Measurements from ENCODE around the gene CELF4.

- TF ChIP-seq, protein P1, sequence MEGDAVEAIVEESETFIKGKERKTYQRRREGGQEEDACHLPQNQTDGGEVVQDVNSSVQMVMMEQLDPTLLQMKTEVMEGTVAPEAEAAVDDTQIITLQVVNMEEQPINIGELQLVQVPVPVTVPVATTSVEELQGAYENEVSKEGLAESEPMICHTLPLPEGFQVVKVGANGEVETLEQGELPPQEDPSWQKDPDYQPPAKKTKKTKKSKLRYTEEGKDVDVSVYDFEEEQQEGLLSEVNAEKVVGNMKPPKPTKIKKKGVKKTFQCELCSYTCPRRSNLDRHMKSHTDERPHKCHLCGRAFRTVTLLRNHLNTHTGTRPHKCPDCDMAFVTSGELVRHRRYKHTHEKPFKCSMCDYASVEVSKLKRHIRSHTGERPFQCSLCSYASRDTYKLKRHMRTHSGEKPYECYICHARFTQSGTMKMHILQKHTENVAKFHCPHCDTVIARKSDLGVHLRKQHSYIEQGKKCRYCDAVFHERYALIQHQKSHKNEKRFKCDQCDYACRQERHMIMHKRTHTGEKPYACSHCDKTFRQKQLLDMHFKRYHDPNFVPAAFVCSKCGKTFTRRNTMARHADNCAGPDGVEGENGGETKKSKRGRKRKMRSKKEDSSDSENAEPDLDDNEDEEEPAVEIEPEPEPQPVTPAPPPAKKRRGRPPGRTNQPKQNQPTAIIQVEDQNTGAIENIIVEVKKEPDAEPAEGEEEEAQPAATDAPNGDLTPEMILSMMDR (conservative IDR thresholded peaks at IDR 0.05) = no peak
- TF ChIP-seq ZFX (IDR thresholded peaks at IDR 0.05) = no peak
Observed at GRCh38 chr18:37435150-37435867, 130.3 kb downstream of the CELF4 start.

Data from C4-2B (cell line).